Activated naive CD8-positive, alpha-beta T cell treated with anti-CD3 and anti-CD28 coated beads, Interleukin-2, amount 50 U/mL, for 16 hours (primary cell): Measurements from ENCODE around the gene CYP3A5.
"Not testable (repeated sequence)": the region's sequence is repeated elsewhere in the genome, so short reads cannot be mapped to it uniquely, and the experiment has no call there.

Experiments
- DNase-seq: peaks from one replicate; pipeline ENCODE4 v3.0.0-alpha.2; 2020; ENCODE audit warnings: low read depth, low spot score

The CYP3A5 gene

DNA sequence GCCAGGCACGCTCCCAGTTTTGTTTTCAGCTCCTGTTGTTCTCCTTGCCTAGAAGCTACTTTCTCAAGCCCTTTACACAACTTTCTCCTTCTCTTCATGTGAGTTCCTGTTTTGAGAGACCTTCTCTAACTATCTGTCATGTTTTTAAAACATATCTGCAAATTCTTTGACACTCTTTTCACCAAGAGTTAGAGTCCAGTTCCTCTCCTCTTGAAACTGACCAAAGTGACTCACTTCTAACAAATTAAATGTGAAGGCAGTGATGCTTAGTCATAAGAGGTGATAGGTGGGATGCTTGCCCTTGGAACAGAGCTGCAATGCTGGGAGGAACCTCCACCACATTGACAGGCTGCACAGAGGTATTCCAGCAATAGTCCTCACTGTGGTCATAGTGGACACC, 37.8 kb downstream of the CYP3A5 start:
- DNase-seq = no peak

- no peak for DNase-seq
These were observed 40.5 kb downstream of the CYP3A5 start for GRCh38 chr7:99639267-99639666.

DNA sequence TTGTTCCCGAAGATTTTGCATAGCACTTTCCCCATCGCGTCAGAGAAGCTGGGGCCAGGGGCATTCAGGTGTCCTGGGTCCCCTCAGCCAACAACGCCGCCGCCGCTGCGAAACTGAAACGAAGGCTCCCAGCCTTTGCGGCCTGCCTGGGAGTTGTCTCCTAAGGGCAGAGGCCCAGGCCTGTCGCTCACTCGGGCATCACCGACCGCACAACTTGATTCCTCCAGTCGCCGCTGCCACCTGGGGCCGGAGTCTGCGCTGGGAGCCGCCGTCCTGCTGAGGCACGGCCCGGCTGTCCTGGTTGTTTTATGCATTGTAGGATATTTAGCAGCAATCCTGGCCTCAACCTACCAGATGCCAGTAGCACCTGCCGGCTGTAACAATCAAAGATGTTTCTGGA, 41.1 kb downstream of the CYP3A5 start:
- no peak for DNase-seq

DNA sequence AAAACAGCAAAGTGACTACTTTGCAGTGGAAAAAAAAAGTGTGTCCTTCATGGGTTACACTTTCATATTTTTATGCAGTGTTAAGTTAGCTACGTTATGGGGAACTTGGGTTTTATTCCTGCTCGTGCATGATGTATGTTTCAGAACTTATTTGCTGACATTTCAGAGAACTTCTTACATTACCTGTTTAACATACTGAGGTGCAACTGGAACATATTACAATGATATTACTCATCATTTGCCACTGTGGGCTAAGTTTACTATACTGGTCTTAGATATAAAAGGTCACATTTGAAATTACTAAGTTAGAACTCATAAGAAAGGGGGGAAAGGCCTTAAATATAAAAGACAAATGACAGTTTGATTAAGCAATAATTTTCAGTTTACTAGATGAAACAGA, 42.4 kb downstream of the CYP3A5 start:
- DNase-seq = not testable (repeated sequence)

DNA sequence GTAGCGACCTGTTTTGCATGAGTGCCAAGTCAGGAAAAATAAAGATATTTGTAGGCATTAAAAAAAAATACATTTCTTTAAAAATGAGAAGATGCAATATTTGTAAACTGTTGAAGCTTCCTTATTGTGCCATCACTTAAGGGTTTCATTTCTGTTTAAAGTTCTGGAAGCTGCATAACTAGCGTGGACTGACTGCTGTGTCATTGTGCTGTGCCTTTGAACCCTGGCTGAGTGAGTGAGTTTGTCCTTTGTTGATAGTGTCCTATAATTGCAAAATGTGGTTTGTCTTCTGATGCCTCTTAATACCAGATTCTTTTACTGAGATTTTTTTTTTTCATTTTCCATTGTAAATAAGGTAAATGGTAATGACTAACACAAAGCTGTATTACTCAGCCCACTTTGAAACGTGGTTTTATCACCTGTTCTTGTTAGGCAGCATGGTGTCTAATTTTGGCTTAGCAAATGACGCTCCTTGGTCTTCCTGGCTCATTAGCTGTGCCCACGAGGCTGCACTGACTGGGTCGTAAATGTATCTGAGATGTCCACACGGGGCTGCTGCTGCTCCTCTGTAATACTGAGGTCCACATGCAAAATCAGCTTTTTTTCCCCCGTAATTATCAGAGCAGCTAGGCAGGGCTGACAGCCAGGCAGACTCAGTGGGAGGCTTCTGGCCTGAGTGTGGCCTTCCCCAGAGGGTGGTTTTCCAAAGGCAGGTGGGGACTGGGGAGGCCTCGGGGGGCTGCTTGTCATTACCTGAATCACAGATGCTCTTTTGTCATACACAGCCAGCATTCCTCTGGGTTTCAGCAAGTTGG, 48.3 kb downstream of the CYP3A5 start:
- DNase-seq = no peak

- DNase-seq = no peak
These were observed 50.2 kb downstream of the CYP3A5 start for GRCh38 chr7:99629643-99630042.

- no peak for DNase-seq
These were observed 51.0 kb downstream of the CYP3A5 start for GRCh38 chr7:99628471-99629465.

GRCh38 chr7:99627513-99627912, 52.3 kb downstream of the CYP3A5 start:
- DNase-seq = no peak

GRCh38 chr7:99626661-99627060, 53.1 kb downstream of the CYP3A5 start:
- no peak for DNase-seq

DNA sequence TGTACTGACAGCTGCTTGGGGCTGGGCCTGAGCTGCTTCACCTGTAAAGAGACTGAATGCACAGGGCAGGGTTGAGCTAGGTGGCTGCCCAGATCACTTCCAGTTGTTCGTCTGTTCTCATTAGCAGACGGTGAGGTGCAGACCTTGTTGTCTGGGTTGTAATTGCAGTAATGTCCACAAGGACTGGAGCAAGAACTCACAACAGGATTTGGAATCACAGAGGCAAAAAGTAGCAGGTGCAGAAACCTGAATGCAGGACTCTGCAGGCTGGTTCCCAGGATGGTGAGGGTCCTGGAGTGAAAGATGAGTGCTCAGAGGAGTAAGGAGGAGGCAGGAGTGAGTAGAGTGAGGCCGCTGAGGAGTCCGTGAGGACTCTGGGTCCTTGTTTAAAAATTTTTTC, 53.8 kb downstream of the CYP3A5 start:
- DNase-seq = no peak

- DNase-seq = no peak
These were observed 54.5 kb downstream of the CYP3A5 start for GRCh38 chr7:99625321-99625720.

- DNase-seq = peak; percentile 43
These were observed 55.3 kb downstream of the CYP3A5 start for GRCh38 chr7:99624484-99624883.

DNA sequence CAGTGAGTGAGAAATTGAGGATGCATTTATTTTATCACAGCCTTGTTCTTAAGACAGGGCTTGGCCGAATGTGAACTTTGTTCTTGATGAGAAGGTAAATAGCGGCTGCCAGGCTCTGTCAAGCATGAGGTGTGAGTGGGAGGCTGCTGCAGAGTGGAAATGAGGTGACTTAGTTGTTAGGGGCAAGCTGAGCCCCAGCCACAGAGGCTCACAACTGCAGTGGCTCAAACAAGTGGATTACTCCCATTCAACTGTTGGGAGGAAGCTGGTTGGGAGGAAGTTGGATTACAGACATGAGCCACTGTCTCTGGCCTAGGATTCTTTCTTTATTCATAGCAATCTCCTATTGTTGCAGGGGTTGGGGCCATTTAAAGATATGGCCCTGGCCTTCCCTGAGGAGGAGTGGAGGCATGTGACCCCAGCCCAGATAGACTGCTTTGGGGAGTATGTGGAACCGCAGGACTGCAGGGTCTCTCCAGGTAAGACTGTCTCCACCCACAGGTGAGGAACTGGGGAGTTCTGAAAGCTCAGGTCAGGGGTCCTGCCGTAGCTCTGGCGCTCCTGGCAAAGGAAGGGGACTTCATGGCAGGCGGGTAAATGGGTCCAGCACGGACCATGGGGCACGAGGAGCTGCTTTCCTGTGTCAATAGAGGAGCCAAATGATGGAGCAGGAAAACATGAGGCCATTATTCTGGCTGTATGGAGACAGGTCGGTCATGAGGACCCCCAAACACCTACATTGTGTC, 55.9 kb downstream of the CYP3A5 start:
- DNase-seq = no peak

GRCh38 chr7:99623091-99623693, 56.6 kb downstream of the CYP3A5 start:
- no peak for DNase-seq

GRCh38 chr7:99622596-99622995, 57.2 kb downstream of the CYP3A5 start:
- no peak for DNase-seq

- no peak for DNase-seq
These were observed 58.5 kb downstream of the CYP3A5 start for GRCh38 chr7:99621271-99621670.

DNA sequence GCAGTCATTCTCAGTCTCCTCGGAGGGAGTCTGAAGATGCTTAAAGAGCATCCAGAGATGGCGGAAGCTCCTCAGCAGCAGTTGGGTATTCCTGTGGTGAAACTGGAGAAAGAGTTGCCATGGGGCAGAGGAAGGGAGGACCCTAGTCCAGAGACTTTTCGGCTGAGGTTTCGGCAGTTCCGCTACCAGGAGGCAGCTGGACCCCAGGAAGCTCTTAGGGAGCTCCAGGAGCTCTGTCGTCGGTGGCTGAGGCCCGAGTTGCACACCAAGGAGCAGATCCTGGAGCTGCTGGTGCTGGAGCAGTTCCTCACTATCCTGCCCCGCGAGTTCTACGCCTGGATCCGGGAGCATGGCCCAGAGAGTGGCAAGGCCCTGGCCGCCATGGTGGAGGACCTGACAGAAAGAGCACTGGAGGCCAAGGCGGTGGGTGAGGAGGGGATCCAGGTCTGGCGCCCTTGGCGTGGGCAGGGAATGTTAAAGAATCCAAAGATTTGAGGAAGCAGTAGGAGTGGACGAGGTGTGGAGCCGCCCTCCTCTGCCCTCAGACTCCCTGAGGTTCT, 60.1 kb downstream of the CYP3A5 start:
- no peak for DNase-seq

GRCh38 chr7:99618726-99619125, 61.1 kb downstream of the CYP3A5 start:
- DNase-seq = no peak

DNA sequence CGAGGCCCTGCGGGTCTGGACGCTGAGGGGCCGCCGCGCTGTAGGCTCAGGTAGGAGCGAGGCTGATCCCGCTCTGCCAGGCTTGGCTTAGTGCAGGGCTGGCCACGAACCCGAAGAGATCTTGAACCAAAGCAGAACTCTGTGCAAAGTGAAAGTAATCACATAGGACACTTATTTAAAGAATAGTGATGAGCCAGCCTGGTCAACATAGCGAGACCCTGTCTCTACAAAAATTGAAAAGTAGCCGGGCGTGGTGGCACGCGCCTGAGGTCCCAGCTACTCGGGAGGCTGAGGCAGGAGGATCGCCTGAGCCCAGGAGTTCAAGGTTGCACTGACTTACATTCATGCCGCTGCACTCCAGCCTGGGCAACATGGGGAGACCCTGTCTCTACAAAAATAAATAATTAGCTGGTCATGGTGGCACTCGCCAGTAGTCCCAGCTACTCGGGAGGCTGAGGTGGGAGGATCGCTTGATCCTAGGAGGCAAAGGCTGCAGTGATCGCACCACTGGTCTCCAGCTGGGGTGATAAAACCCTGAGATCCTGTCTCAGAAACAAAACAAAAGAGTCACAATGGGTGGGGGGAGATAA, 62.5 kb downstream of the CYP3A5 start:
- DNase-seq = no peak

DNA sequence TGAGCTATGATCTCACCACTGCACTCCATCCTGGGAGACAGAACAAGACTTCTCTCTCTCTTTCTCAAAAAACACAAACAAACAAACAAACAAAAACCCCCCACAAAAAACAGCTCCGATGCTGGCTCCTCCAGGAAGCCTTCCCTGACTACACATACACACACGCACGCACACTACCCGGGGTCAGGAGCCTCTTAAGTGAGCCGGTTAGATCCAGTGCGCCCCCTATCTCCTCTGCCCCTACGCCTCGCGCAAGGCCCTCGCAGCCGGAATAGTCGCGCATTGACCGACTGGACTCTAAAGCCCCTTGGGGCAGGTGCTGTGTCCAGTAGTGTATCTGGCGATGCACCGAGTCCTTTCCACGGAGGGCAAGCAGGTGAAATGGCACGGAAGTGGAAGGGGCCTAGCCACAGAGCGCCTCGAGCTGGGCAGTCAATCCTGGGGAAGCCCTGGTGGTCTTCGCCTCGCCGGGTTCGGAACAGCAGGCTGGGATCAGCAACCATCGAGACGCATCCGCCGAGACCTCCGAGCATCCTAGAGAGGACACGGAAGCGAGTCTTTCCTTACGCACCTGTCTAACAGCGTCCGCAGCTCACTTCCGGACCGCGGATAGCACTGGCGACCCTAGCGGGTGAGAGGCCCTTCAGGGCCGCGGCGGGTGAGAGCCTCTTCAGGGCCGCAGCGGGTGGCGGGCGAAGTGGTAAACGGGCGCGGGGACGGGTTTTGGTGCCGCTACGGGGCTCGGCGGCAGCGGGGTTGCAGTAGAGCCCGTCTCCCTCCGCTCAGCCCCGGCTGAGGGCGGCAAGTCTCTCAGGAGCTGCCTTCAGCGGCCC, 63.2 kb downstream of the CYP3A5 start, which contains the start of gene ZSCAN25:
Gene ZSCAN25 (plus strand): TSS at position 588 of the 833 bp plus-strand sequence. CDS start 2,661 bp downstream, outside the sequence.
- peak; percentile 73 for DNase-seq
